Hematopoietic multipotent progenitor cell treated with erythropoietin and hydrocortisone succinate and interleukin-3 and kit ligand, for 6 days (in vitro differentiated cells): ENCODE data around the gene CHD9.
"Not testable (repeated sequence)": the region's sequence is repeated elsewhere in the genome, so short reads cannot be mapped to it uniquely, and the experiment has no call there.

ENCODE experiments used
- DNase-seq: peaks from one replicate; pipeline ENCODE4 v3.0.0-alpha.2; 2015

CHD9 gene

GRCh38 chr16:53051255-53051654, 3.5 kb upstream of the CHD9 start:
- DNase-seq, result not testable (repeated sequence)

- DNase-seq, result peak; percentile 57
Observed at GRCh38 chr16:53052519-53053501, 2.0 kb upstream of the CHD9 start, which contains the start of gene CHD9NB. TSS of gene CHD9NB (minus strand) at chr16:53052897. CDS start at chr16:53044158, 8,739 bp downstream.

- DNase-seq, result peak; percentile 83
Observed at GRCh38 chr16:53053967-53054669, 673 bp upstream of the CHD9 start.

- DNase-seq, result peak; percentile 85
Observed at GRCh38 chr16:53055541-53056391, 975 bp downstream of the CHD9 start.

- DNase-seq, result peak; percentile 41
Observed at GRCh38 chr16:53056392-53056881, 1.6 kb downstream of the CHD9 start.

GRCh38 chr16:53057658-53058057, 2.9 kb downstream of the CHD9 start:
- DNase-seq, result no peak

- no peak for DNase-seq
Observed at GRCh38 chr16:53058441-53058840, 3.6 kb downstream of the CHD9 start.

- DNase-seq, result no peak
Observed at GRCh38 chr16:53058882-53059281, 4.1 kb downstream of the CHD9 start.

DNA sequence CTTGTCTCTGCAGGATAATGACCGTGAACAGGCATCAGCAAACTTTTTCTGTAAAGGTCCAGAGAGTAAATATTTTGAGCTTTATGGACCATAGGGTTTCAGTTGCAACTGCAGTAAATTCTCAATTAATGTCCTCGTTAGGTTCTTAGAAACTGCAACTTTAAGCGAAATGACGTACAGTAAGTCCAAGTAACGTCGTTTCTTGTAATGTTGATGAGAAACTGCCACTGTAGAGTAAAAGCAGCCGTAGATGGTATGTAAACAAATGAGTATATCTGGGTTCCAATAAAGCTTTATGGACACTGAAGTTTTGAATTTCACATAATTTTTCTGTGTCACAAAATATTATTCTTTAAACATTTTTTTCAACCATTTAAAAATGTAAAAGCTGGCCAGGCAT, 4.9 kb downstream of the CHD9 start:
- DNase-seq, result no peak

GRCh38 chr16:53061256-53061655, 6.5 kb downstream of the CHD9 start:
- DNase-seq, result no peak

DNA sequence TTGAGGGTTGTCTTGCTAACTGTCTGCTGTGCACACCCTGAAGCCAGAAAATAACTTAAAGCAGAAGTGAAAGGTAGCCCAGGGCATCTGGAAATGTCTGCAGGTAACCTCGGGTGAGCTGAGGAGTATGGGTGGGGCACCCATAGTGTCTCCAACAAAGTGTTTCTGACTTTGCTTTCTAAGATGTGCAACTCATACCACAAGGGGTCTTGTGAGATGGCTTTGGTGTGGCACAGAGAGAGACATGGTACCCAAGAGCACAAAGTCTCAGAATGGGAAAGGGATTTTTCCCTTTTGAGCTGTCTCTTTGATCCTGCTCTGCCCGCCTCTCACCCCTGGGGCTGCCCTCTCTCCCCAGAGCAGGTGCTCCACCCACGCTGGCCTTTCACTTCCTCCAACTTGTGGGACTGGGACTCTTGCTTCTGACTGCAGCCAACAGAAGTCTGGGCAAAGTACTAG, 6.9 kb downstream of the CHD9 start:
- peak; percentile 31 for DNase-seq

GRCh38 chr16:53064081-53064578, 9.3 kb downstream of the CHD9 start:
- no peak for DNase-seq

DNA sequence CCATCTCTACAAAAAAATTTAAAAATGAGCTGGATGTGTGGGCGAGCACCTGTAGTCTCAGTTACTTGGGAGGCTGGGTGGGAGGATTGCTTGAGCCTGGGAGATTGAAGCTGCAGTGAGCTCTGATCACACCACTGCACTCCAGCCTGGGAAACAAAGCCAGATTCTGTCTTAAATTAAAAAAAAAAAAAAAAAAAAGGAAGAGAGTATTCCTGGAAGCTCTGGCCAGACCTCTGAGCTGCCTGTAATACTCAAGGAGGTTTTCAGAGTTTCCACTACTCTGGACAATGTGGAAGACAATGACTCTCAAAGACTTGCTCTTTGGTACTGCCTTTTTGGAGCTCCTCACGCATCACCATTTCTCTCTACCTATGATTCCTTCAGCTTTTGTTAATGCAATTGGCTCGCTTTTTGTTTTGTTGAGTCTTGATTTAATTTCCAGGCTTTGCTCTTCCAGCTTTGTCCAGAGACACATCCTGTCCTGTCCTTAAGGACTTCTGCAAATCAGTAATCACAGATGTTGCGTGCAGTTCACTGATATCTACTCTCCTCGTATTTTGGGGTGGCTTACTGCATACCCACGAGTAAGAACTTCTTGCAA, 10.8 kb downstream of the CHD9 start:
- DNase-seq, result no peak

DNA sequence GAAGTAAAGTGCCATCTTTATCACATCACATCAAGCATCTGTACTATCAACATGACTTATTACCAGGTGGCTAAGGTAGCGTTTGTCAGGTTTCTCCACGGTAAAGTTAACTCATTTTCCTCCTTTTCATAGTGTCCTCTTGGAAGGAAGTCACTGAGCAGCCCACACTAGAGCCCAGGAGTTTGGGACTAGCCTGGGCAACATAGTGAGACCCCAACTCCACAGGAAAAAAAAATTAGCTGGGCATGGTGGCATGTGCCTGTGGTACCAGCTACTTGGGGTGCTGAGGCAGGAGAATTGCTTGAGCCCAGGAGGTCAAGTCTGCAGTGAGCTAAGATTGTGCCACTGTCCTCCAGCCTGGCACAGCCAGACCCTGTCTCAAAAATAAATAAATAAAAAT, 12.9 kb downstream of the CHD9 start:
- DNase-seq, result no peak

GRCh38 chr16:53068423-53068833, 13.6 kb downstream of the CHD9 start:
- no peak for DNase-seq

DNA sequence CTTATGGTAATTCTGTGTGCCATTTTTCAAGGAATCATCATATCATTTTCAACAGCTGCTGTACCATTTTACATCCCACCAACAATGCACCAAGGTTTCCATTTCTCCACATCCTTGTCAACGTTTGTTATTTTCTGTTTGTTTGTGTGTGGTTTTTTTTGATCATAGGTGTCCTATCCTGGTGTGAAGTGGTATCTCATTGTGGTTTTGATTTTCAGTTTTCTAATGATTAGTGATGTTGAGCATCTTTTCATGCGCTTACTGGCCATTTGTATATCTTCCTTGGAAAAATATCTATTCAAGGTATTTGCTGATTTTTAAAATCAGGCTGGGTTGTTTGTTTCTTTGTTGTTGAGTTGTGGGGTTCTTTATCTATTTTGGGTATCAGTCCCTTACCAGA, 15.0 kb downstream of the CHD9 start:
- no peak for DNase-seq

GRCh38 chr16:53071748-53072301, 17.0 kb downstream of the CHD9 start:
- no peak for DNase-seq

- no peak for DNase-seq
Observed at GRCh38 chr16:53073022-53073421, 18.2 kb downstream of the CHD9 start.

GRCh38 chr16:53074296-53074695, 19.5 kb downstream of the CHD9 start:
- DNase-seq, result not testable (repeated sequence)

DNA sequence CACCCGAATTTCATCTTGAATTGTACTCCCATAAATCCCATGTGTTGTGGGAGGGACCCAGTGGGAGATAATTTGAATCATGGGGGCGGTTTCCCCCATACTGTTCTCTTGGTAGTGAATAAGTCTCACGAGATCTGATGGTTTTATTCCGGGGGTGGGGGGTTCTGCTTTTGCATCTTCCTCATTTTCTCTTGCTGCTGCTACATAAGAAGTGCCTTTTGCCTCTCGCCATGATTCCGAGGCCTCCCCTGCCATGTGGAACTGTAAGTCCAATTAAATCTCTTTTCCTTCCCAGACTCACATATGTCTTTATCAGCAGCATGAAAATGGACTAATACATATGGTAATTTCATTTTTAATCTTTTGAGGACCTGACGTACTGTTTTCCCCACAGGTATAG, 20.7 kb downstream of the CHD9 start:
- not testable (repeated sequence) for DNase-seq

GRCh38 chr16:53078247-53078646, 23.5 kb downstream of the CHD9 start:
- no peak for DNase-seq
